OCI-LY3 (cell line): ENCODE results near the gene CCRL2.
"Not testable (repeated sequence)": the region's sequence is repeated elsewhere in the genome, so short reads cannot be mapped to it uniquely, and the experiment has no call there.

ENCODE experiments used
- H2AFZ ChIP-seq: fragments of 200-600, 300-600 bp; shearing (Covaris generic); 2 replicates; pipeline ENCODE4 v1.6.0; 2014; ENCODE audit warnings: antibody characterized with exemption, low read depth, low read length
- H3K27ac ChIP-seq: fragments of 200-600, 300-600 bp; sonication (generic); 2 replicates; pipeline ENCODE4 v1.5.1; 2014; ENCODE audit warnings: mild to moderate bottlenecking, low read length, moderate library complexity, mixed read lengths
- H3K27me3 ChIP-seq: fragments of 200-600, 300-600 bp; sonication (generic); 2 replicates; pipeline ENCODE4 v1.6.1; 2014; ENCODE audit warnings: low read depth, low read length, mixed read lengths
- H3K36me3 ChIP-seq: fragments of 200-600, 300-600 bp; sonication (generic); replicated peaks from 2 replicates; pipeline ENCODE3; 2014; ENCODE audit warnings: low read depth, low read length, mixed read lengths
- H3K4me1 ChIP-seq: fragments of 300-600, 200-600 bp; sonication (generic); 2 replicates; pipeline ENCODE4 v1.6.1; 2014; ENCODE audit warnings: low read length, mixed read lengths
- H3K4me2 ChIP-seq: fragments of 200-600, 300-600 bp; sonication (generic); 2 replicates; pipeline ENCODE4 v1.6.1; 2014; ENCODE audit warnings: low read length, mixed read lengths
- H3K4me3 ChIP-seq: fragments of 300-600, 200-600 bp; sonication (generic); 2 replicates; pipeline ENCODE4 v1.5.1; 2014; ENCODE audit warnings: antibody characterized with exemption, mild to moderate bottlenecking, low read length, moderate library complexity
- H3K79me2 ChIP-seq: fragments of 300-600, 200-600 bp; shearing (Covaris generic); 2 replicates; pipeline ENCODE4 v1.6.1; 2014; ENCODE audit warnings: mild to moderate bottlenecking, low read length, mixed read lengths
- H3K9ac ChIP-seq: fragments of 300-600, 200-600 bp; shearing (Covaris generic); 2 replicates; pipeline ENCODE4 v1.6.0; 2014; ENCODE audit warnings: mild to moderate bottlenecking, low read length, moderate library complexity
- H3K9me3 ChIP-seq: fragments of 200-600, 300-600 bp; shearing (Covaris generic); 2 replicates; pipeline ENCODE4 v1.6.1; 2014; ENCODE audit warnings: low read length, mixed read lengths; ENCODE audit not compliant: insufficient read depth
- H4K20me1 ChIP-seq: fragments of 200-600, 300-600 bp; sonication (generic); 2 replicates; pipeline ENCODE4 v1.6.1; 2016; ENCODE audit warnings: low read length, mixed read lengths; ENCODE audit not compliant: insufficient read depth
- CTCF ChIP-seq: fragments of 200-600, 300-600 bp; sonication (generic); IDR thresholded peaks from 2 replicates; pipeline ENCODE4 v1.5.1; 2014; ENCODE audit warnings: antibody characterized with exemption, low read length, low read depth
- EZH2phosphoT487 ChIP-seq: fragments of 200-600 bp; shearing (Covaris generic); IDR thresholded peaks from 2 replicates; pipeline ENCODE4 v1.6.1; 2018; ENCODE audit warnings: antibody characterized with exemption, mixed run types, low read depth

The CCRL2 gene

GRCh38 chr3:46400846-46401245 is 6.2 kb upstream of the CCRL2 start:
- H3K4me3 ChIP-seq = no peak overlapping the region
- H3K9me3 ChIP-seq = no peaks in the 10 kb centered on the region
- no peak overlapping the region for H2AFZ ChIP-seq
- no peaks in the 10 kb centered on the region for H4K20me1 ChIP-seq
- no peak overlapping the region for H3K27ac ChIP-seq
- TF ChIP-seq EZH2phosphoT487 (no peak), CTCF (no peak)
- no peak overlapping the region for H3K4me2 ChIP-seq
- H3K79me2 ChIP-seq = no peaks in the 10 kb centered on the region
- H3K9ac ChIP-seq = no peak overlapping the region
- H3K27me3 ChIP-seq = peaks cover 27% of the 10 kb centered on the region
- H3K36me3 ChIP-seq = no peaks in the 10 kb centered on the region
- H3K4me1 ChIP-seq = peaks cover 7% of the 10 kb centered on the region

GRCh38 chr3:46401579-46401978 is 5.5 kb upstream of the CCRL2 start:
- TF ChIP-seq CTCF (no peak), EZH2phosphoT487 (no peak)
- no peak overlapping the region for H2AFZ ChIP-seq
- no peaks in the 10 kb centered on the region for H3K79me2 ChIP-seq
- no peaks in the 10 kb centered on the region for H3K36me3 ChIP-seq
- H3K27ac ChIP-seq = no peak overlapping the region
- H3K9ac ChIP-seq = no peak overlapping the region
- H3K4me3 ChIP-seq = no peak overlapping the region
- no peak overlapping the region for H3K4me2 ChIP-seq
- no peaks in the 10 kb centered on the region for H4K20me1 ChIP-seq
- H3K4me1 ChIP-seq = peaks cover 8% of the 10 kb centered on the region
- H3K27me3 ChIP-seq = peaks cover 27% of the 10 kb centered on the region
- H3K9me3 ChIP-seq = no peaks in the 10 kb centered on the region

DNA sequence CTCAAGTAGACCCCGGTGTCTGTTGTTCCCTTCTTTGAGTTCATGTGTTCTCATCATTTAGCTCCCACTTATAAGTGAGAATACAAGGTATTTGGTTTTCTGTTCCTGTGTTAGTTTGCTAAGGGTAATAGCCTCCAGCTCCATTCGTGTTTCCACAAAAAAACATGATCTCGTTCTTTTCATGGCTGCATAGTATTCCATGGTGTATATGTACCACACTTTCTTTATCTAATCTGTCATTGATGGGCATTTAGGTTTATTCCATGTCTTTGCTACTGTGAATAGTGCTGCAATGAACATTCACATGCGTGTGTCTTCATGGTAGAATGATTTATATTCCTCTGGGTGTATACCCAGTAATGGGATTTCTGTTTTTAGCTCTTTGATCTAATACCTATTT is 4.2 kb upstream of the CCRL2 start:
- H3K79me2 ChIP-seq, H3K27ac ChIP-seq, H2AFZ ChIP-seq, H3K9ac ChIP-seq, H3K36me3 ChIP-seq, H3K4me2 ChIP-seq, H3K4me3 ChIP-seq, H4K20me1 ChIP-seq, H3K9me3 ChIP-seq: not testable (repeated sequence)
- Histone ChIP-seq H3K4me1 (peaks cover 21% of the 10 kb centered on the region), H3K27me3 (peaks cover 28% of the 10 kb centered on the region)

DNA sequence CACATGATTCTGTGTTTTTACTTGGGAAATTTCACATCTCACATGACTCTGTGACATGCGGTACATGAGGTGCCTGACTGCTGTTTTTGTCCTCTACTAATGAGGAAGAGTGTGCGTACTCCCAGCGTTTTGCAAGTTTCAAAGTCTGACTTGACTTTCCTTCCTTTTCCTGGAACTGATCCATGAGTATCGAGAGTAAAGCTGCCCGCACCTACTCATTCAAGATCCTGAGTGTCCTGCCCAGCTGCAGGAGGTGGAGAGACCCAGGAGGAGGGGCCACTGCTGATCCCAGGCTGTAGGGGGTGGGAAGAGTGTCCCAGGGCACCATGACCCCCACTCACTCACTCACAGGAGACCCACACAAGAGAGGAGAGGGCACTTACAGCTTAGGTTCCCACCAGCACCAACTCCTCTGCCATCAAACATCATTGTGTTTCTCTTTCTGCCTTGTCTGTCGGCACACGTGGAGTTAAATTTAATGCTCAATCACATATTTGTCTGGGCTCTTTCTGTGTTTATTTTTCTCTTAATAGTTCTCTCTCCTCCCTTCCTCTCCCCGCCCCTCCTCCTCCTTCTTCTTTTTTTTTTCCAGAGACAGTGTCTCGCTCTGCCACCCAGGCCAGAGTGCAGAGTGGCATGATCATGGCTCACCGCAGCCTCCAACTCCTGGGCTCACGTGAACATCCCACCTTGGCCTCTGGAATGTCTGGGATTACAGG is 1.6 kb upstream of the CCRL2 start:
- no peak for TF ChIP-seq CTCF
- H2AFZ ChIP-seq = no peak overlapping the region
- no peaks in the 10 kb centered on the region for H3K36me3 ChIP-seq
- no peak overlapping the region for H3K27ac ChIP-seq
- peaks cover 24% of the 10 kb centered on the region for H3K4me1 ChIP-seq
- no peaks in the 10 kb centered on the region for H3K79me2 ChIP-seq
- no peak overlapping the region for H3K9ac ChIP-seq
- no peaks in the 10 kb centered on the region for H3K9me3 ChIP-seq
- peaks cover 24% of the 10 kb centered on the region for H3K27me3 ChIP-seq
- no peaks in the 10 kb centered on the region for H4K20me1 ChIP-seq
- H3K4me2 ChIP-seq = no peak overlapping the region
- H3K4me3 ChIP-seq = no peak overlapping the region

- Histone ChIP-seq H3K27me3 (peaks cover 15% of the 10 kb centered on the region), H3K79me2 (no peaks in the 10 kb centered on the region), H3K9ac (no peak overlapping the region; the same call in 1 of the 2 replicates), H3K4me3 (peak overlapping the region; percentile 58; the same call in 1 of the 2 replicates), H3K36me3 (no peaks in the 10 kb centered on the region), H3K27ac (no peak overlapping the region), H3K9me3 (no peaks in the 10 kb centered on the region), H4K20me1 (no peaks in the 10 kb centered on the region), H2AFZ (peak overlapping the region; percentile 86), H3K4me2 (peak overlapping the region; percentile 56), H3K4me1 (peaks cover 24% of the 10 kb centered on the region)
- TF ChIP-seq EZH2phosphoT487 = no peak
- no peak for TF ChIP-seq CTCF
Measured at GRCh38 chr3:46406443-46406787, 644 bp upstream of the CCRL2 start.
